ENCODE measurements around the gene DLG2. TPM values are rescaled to one million over a fixed set of nuclear protein-coding genes. Genes with fewer than 3 reads are reported as not detected.

DLG2 gene
- total and polyA plus RNA-seq, 2 of the 4 experiments (the other 2 are of a cell fraction), result 0.31 to 0.36 TPM

DNA sequence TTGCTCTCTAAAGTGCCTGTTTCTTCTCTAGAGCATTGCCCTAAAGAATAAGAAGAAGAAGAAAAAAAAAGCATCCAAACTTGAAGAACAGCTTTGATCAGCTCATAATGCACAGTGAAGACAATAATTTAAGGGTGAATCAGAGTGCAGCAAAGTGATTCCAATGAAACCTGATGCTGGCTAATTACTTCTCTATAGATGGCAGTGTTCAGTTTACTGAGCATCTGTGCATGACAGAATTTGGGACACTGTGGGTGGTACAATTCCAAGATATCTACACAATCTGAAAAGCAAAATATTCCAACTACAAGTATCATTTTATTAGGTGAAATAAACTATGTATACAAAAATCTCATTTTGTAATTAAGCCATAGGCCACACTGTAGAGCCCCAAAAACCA lies 1890.5 kb downstream of the DLG2 start:
- TF ChIP-seq, protein P1, sequence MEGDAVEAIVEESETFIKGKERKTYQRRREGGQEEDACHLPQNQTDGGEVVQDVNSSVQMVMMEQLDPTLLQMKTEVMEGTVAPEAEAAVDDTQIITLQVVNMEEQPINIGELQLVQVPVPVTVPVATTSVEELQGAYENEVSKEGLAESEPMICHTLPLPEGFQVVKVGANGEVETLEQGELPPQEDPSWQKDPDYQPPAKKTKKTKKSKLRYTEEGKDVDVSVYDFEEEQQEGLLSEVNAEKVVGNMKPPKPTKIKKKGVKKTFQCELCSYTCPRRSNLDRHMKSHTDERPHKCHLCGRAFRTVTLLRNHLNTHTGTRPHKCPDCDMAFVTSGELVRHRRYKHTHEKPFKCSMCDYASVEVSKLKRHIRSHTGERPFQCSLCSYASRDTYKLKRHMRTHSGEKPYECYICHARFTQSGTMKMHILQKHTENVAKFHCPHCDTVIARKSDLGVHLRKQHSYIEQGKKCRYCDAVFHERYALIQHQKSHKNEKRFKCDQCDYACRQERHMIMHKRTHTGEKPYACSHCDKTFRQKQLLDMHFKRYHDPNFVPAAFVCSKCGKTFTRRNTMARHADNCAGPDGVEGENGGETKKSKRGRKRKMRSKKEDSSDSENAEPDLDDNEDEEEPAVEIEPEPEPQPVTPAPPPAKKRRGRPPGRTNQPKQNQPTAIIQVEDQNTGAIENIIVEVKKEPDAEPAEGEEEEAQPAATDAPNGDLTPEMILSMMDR (conservative IDR thresholded peaks at IDR 0.05; ENCODE audit: low read depth, low read length), result no peak
- no peak for TF ChIP-seq CEBPB (IDR thresholded peaks at IDR 0.05; ENCODE audit: low read depth, low read length)
- Histone ChIP-seq H2BK15ac (ENCODE audit: low read depth, low read length) (no peak overlapping the region), H4K5ac (ENCODE audit: low read depth, low read length) (no peak overlapping the region), H3K79me1 (ENCODE audit: low read depth in 1 of 2, low read length in 2 of 2) (no peaks in the 10 kb centered on the region), H3K56ac (ENCODE audit: extremely low read depth, insufficient read depth, low read length) (no peak overlapping the region), H3K4me2 (ENCODE audit: low read depth, low read length) (no peak overlapping the region), H2AK9ac (replicated peaks; ENCODE audit: low read depth, low read length, poor library complexity) (no peak overlapping the region), H2BK20ac (ENCODE audit: low read depth, low read length) (no peak overlapping the region), H2BK5ac (ENCODE audit: low read depth, low read length, poor library complexity, severe bottlenecking) (no peak overlapping the region), H3K27me3 (ENCODE audit: control insufficient read depth, insufficient read depth, low read length) (no peaks in the 10 kb centered on the region), H3K18ac (ENCODE audit: low read depth, low read length) (no peak overlapping the region), H3K4me1 (ENCODE audit: control insufficient read depth, insufficient read depth, low read length) (no peaks in the 10 kb centered on the region), H3K36me3 (ENCODE audit: control insufficient read depth, insufficient read depth, low read length) (no peaks in the 10 kb centered on the region), H3K23ac (ENCODE audit: low read depth, low read length) (no peak overlapping the region), H3K9me1 (ENCODE audit: insufficient read depth, low read length) (no peaks in the 10 kb centered on the region), H3K9ac (ENCODE audit: low read depth, low read length) (no peak overlapping the region), H3K14ac (replicated peaks; ENCODE audit: low read depth, low read length) (no peak overlapping the region), H3K4me3 (ENCODE audit: insufficient read depth, low read depth, low read length) (no peak overlapping the region), H3K4ac (ENCODE audit: low read depth, low read length) (no peak overlapping the region), H4K8ac (ENCODE audit: low read depth in 2 of 2, low read length in 2 of 2) (no peak overlapping the region), H3K9me3 (ENCODE audit: control insufficient read depth, insufficient read depth, low read length) (no peaks in the 10 kb centered on the region), H3K27ac (ENCODE audit: insufficient read depth, low read length) (no peak overlapping the region), H4K91ac (ENCODE audit: insufficient read depth, low read depth, low read length) (no peak overlapping the region), H2AFZ (replicated peaks; ENCODE audit: low read length, poor library complexity) (no peak overlapping the region), H2AK5ac (ENCODE audit: low read depth, low read length) (no peak overlapping the region), H2BK120ac (ENCODE audit: low read depth, low read length) (no peak overlapping the region), H4K20me1 (ENCODE audit: insufficient read depth, low read length) (no peaks in the 10 kb centered on the region)
- ATAC-seq (ENCODE audit: low read depth), result no peak
- ChIA-PET POLR2A (ENCODE audit: unreplicated experiment) (no interaction called here), CTCF (interaction anchor here (0.7 kb wide), 1 partner anchor 64 kb away, joined by 3 read pairs; no protein-coding TSS in a partner anchor)
- intact Hi-C loops (cut with micrococcal nuclease) (no loop called here), in situ Hi-C loops (cut with MboI; ENCODE audit: low sequenced_read_pairs) (no loop called here), dilution Hi-C loops (cut with HindIII; ENCODE audit: low sequenced_read_pairs, unreplicated experiment) (no loop called here)
- DNase-seq, result no peak
- no TSS peak for BruUV-seq (replicated peaks)

All from IMR-90 (cell line).